GM21737 (cell line): Measurements from ENCODE around the gene ENTPD1.
"Not testable (repeated sequence)": the region's sequence is repeated elsewhere in the genome, so short reads cannot be mapped to it uniquely, and the experiment has no call there.

Experiments
- ATAC-seq: cut with Tn5 transposase; IDR thresholded peaks from one replicate; pipeline ENCODE4 v1.9.1; 2021; ENCODE audit warnings: mild to moderate bottlenecking, moderate library complexity; ENCODE audit not compliant: unreplicated experiment

The ENTPD1 gene

DNA sequence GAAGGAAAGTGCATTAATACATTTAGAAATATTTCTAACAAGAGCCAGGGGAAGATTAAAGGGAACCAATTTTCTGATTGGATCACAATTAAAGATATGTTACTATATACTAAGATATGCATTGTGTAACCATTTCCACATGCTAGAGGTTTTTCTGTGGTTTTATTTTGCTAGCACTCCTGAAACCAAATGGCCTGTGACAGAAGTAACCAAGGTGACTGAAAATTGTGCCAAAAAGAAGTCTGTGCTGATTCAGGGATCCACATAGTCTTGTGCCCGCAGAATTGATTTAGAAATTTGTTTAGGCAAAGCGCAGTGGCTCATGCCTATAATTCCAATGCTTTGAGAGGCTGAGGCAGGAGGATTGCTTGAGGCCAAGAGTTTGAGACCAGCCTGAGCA is 153.6 kb downstream of the ENTPD1 start:
- no peak for ATAC-seq

DNA sequence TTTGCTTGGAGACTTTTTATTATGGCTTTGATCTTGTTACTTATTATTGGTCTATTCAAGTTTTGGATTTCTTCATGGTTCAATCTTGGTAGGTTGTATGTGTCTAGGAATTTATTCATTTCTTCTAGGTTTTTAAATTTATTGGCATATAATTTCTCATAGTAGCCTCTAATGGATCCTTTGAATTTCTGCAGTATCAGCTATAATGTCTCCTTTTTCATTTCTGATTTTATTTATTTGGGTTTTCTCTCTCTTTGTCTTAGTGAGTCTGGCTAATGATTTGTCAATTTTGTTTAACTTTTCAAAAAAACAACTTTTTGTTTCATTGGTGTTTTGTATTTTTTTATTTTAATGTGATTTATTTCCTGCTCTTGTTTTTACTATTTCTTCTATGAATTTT is 160.1 kb downstream of the ENTPD1 start:
- ATAC-seq: not testable (repeated sequence)
